GM21447 (cell line): Measurements from ENCODE around the gene OLA1.

ENCODE experiments used
- ATAC-seq: cut with Tn5 transposase; IDR thresholded peaks from one replicate; pipeline ENCODE4 v1.9.1; 2021; ENCODE audit not compliant: unreplicated experiment

The OLA1 gene

GRCh38 chr2:174070281-174070680 is 178.1 kb downstream of the OLA1 start:
- ATAC-seq: no peak

GRCh38 chr2:174067815-174068214 is 180.5 kb downstream of the OLA1 start:
- no peak for ATAC-seq

- ATAC-seq: no peak
Measured at GRCh38 chr2:174066871-174067270, 181.5 kb downstream of the OLA1 start.

GRCh38 chr2:174063492-174064092 is 184.7 kb downstream of the OLA1 start:
- no peak for ATAC-seq

- no peak for ATAC-seq
Measured at GRCh38 chr2:174062934-174063333, 185.4 kb downstream of the OLA1 start.

GRCh38 chr2:174059884-174060244 is 188.5 kb downstream of the OLA1 start:
- no peak for ATAC-seq

- no peak for ATAC-seq
Measured at GRCh38 chr2:174059178-174059883, 189.0 kb downstream of the OLA1 start.

GRCh38 chr2:174058456-174058855 is 189.9 kb downstream of the OLA1 start:
- ATAC-seq: no peak

GRCh38 chr2:174058026-174058425 is 190.3 kb downstream of the OLA1 start:
- ATAC-seq: no peak

GRCh38 chr2:174054926-174055325 is 193.4 kb downstream of the OLA1 start:
- no peak for ATAC-seq

GRCh38 chr2:174053355-174054151 is 194.8 kb downstream of the OLA1 start:
- ATAC-seq: no peak

- no peak for ATAC-seq
Measured at GRCh38 chr2:174052584-174052976, 195.8 kb downstream of the OLA1 start.

- no peak for ATAC-seq
Measured at GRCh38 chr2:174051741-174052583, 196.4 kb downstream of the OLA1 start.

- no peak for ATAC-seq
Measured at GRCh38 chr2:174051068-174051467, 197.3 kb downstream of the OLA1 start.

- no peak for ATAC-seq
Measured at GRCh38 chr2:174049895-174050294, 198.4 kb downstream of the OLA1 start.

- ATAC-seq: no peak
Measured at GRCh38 chr2:174048243-174048642, 200.1 kb downstream of the OLA1 start.

- no peak for ATAC-seq
Measured at GRCh38 chr2:174047746-174048145, 200.6 kb downstream of the OLA1 start.

- ATAC-seq: no peak
Measured at GRCh38 chr2:174046172-174046571, 202.2 kb downstream of the OLA1 start.

GRCh38 chr2:174044556-174044955 is 203.8 kb downstream of the OLA1 start:
- no peak for ATAC-seq

GRCh38 chr2:174040417-174040701 is 208.0 kb downstream of the OLA1 start:
- no peak for ATAC-seq
